ENCODE data around the gene PDIA2. TPM values are rescaled to one million over a fixed set of nuclear protein-coding genes. Genes with fewer than 3 reads are reported as not detected.

The PDIA2 gene
- total RNA-seq, 1 donor from 2014 or later: not detected

- DNase-seq (ENCODE audit: low read depth in 2 of 2): no peak
Measured at GRCh38 chr16:280552-280951, 2.4 kb upstream of the PDIA2 start, which contains the start of gene ARHGDIG. ARHGDIG (plus strand) TSS chr16:280591; CDS start chr16:280681, 90 bp downstream.

GRCh38 chr16:280991-281659, 1.8 kb upstream of the PDIA2 start:
- no peak for DNase-seq (ENCODE audit: low read depth in 2 of 2)

DNA sequence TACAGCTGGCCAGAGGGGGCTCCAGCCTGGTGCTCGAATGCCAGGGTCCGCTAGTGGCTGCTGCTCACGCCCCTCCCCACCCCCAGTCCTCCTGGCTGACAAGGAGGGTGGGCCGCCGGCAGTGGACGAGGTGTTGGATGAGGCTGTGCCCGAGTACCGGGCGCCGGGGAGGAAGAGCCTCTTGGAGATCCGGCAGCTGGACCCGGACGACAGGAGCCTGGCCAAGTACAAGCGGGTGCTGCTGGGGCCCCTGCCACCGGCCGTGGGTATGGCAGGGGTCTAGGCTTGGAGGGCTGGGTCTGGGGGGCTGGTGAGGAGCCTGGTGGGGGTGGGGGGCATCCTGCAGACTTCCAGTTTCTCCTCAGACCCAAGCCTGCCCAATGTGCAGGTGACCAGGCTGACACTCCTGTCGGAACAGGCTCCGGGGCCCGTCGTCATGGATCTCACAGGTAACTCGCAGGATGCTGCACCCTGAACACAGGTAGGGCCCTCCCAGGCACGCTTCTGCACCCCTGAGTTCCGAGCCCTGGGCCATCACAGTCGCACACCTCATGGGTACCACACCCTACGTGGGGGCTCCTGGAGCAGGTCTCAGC, 1.2 kb upstream of the PDIA2 start:
- DNase-seq (ENCODE audit: low read depth in 2 of 2): no peak

DNA sequence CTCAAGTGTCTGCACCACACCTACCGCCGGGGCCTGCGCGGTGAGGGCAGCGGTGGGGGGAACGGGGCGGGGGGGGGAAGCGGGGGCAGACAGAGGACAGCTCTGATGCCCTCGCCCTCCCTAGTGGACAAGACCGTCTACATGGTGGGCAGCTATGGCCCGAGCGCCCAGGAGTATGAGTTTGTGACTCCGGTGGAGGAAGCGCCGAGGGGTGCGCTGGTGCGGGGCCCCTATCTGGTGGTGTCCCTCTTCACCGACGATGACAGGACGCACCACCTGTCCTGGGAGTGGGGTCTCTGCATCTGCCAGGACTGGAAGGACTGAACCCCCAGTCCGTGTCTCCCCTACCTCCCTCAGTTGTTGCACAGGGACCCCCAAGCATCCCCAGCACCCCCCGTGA, 473 bp upstream of the PDIA2 start:
- DNase-seq (ENCODE audit: low read depth in 2 of 2): no peak

GRCh38 chr16:284204-285120, 1.5 kb downstream of the PDIA2 start:
- DNase-seq (ENCODE audit: low read depth in 2 of 2): no peak

DNA sequence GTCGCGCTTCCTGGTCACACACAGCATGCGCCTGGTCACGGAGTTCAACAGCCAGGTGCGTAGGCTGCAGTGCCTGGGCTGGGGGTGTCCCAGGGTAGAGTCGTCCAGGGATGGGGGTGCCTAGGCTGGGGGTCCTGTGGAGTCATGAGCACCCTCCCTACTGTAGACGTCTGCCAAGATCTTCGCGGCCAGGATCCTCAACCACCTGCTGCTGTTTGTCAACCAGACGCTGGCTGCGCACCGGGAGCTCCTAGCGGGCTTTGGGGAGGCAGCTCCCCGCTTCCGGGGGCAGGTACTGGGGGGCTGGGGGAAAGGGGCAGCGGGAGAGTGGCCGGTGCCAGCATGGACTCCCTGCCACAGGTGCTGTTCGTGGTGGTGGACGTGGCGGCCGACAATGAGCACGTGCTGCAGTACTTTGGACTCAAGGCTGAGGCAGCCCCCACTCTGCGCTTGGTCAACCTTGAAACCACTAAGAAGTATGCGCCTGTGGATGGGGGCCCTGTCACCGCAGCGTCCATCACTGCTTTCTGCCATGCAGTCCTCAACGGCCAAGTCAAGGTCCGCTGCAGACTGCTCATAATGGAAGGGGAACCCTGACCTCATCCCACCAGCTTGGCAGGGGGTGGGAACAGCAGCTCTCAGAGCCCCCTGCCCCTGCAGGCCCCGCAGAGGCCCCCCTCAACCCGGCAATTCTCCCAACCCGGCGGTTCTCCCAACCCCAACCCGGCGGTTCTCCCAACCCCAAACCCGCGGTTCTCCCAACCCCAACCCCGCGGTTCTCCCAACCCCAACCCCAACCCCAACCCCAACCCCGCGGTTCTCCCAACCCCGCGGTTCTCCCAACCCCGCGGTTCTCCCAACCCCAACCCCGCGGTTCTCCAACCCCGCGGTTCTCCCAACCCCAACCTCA, 2.4 kb downstream of the PDIA2 start:
- DNase-seq (ENCODE audit: low read depth in 2 of 2): no peak

- DNase-seq (ENCODE audit: low read depth in 2 of 2): no peak
Measured at GRCh38 chr16:286491-287297, 3.7 kb downstream of the PDIA2 start.

- no peak for DNase-seq (ENCODE audit: low read depth in 2 of 2)
Measured at GRCh38 chr16:287298-287811, 4.4 kb downstream of the PDIA2 start.

GRCh38 chr16:287981-288920, 5.3 kb downstream of the PDIA2 start:
- no peak for DNase-seq (ENCODE audit: low read depth in 2 of 2)

GRCh38 chr16:289395-289997, 6.5 kb downstream of the PDIA2 start:
- no peak for DNase-seq (ENCODE audit: low read depth in 2 of 2)

DNA sequence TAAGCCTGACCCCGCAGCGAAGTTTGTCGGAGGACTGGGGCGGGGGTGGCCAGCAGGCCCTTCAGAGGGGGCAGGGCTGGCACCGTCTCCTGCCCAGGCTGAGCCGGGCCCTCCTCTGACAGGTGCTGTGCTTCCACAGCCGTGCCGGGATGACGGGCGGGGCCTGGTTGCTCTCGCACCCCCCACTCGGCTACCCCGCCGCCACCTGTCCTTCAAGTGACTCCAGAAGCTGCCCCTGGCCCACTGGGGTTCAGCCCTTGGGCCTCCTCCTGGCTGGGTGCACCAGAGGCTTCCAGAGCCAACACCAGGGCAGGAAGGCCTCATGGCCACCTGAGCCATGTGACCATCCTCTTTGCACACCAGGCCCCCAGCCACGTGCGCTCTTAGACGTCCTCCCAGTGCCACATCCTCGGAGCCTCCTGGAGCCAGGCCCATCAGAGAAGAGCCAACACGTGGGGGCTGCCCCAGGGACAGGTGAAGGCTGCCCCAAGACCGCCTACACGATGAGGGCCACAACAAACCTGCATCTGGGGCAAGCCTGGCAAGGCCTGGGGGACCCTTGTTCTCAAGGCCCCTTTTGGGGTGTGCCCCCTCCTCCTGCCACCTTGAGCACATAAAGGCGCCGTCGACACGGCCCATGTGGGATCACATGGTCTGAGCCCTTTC, 7.2 kb downstream of the PDIA2 start:
- DNase-seq (ENCODE audit: low read depth in 2 of 2): no peak

DNA sequence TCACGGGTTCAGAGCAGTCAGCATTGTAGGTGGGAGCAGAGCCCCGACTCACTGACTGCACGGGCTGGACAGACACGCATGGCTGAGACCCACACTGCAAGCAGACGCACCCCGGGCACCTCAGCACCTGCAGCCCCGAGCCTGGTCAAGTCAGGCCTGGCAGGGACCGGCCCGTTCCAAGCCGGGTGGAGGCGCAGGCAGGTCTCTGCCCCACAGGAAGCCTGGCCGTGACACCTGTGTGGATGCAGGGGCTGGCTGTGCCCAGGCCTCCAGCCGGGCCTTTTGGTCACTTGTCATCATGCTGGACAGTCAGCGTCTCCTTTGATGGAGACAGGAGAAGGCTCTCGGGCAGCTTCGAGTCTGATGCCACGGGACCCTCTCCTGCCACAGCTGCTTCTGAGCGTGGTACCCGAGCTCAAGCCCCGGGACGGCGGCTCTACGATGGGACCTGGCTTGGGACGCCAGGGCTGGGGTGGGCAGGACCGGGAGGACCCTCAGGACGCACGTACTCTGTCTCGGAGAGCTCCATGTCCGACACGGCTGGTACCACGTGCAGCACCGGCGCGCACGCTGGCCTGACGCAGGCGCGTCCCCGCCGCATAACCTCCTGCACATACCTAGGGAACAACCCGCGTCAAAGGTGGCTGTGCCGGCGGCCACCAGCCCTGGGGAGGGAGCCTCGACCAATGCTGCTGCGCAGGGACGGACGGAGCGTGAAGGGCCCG, 7.9 kb downstream of the PDIA2 start:
- no peak for DNase-seq (ENCODE audit: low read depth in 2 of 2)

- DNase-seq (ENCODE audit: low read depth in 2 of 2): no peak
Measured at GRCh38 chr16:291539-291938, 8.6 kb downstream of the PDIA2 start.

DNA sequence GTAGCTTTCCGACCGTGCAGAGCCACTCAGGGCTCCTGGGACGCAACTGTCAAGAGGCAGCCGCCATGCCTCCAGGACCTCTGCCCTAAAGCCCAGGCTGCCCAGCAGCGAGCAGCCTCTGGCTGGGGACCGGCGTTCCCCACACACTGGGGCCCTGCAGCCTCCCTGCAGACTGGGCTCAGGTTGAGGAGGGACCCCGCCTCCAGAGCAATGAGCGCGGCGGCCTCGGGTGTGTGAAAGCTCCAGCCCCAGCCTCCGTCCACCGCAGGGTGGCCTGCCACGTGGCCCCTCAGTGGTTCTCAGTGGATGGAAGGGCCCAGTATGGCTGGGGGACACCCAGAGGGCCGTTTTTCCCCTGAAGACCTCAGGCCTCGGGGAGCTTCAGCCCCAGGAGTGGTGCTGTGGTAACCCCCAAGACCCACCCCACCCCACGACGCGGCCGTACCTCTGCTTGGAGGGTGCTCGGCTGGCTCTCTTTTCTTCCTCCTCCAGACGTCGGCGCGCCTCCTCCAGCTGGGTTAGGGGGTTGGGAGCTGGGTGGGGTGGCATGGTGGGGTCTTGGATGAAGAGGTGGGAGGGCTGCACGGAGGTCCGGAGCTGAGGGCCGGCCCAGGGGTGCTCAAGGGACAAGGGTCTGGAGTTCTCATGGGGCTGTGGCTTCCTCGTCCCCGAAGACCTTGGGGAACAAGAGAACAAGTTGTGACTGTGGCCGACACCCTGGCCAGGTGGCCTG, 10.2 kb downstream of the PDIA2 start:
- no peak for DNase-seq (ENCODE audit: low read depth in 2 of 2)

DNA sequence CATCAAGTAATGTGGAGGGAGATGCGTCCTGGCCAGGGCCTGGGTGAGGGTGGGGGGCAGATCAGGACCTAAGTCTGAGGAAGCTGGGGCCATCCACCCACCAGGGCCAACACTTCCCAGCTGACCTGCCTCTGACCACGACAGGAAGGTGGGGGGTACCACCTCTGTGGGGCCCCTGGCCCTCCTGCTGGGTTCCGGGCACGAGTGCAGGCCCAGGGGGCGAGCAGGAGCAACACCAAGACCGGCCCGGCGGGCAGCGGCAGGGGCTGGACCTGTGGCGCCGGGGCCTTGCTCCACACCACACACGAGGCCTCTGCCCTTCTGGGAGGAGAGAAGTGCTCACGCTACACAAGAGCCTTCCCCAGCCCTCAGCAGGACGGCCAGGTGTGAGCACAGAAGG, 13.3 kb downstream of the PDIA2 start:
- no peak for DNase-seq (ENCODE audit: low read depth in 2 of 2)

- DNase-seq (ENCODE audit: low read depth in 2 of 2): no peak
Measured at GRCh38 chr16:296806-297510, 14.0 kb downstream of the PDIA2 start.

Measured in lung microvascular endothelial cell (primary cell).